Measurements from ENCODE around the gene FAM107B. TPM values are rescaled to one million over a fixed set of nuclear protein-coding genes. Genes with fewer than 3 reads are reported as not detected.

FAM107B gene
- total and polyA plus RNA-seq, 4 donors, result 24.9 to 58.1 (median 30.9) TPM

DNA sequence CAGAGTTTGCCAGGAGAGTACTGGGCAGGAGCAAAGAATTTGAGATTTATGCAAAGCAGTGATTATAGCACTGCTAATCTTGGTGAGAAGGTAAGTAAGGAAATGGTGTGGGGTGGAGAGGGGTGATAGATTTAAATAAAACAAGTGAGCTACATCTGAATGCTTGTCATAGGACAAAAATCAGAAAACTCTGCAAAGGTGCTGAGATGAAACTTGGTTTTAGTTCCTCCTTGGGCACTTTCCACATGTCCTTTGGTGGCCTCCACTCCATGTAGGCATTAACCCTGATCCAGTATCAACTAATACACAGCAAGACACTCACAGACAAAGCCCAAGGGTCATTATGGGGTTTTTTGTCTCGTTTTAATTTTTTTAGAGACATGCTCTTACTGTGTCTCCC is 25.7 kb upstream of the FAM107B start:
- no peak overlapping the region for H3K9ac ChIP-seq (ENCODE audit: low read depth in 1 of 2, low read length in 2 of 2)
- no peaks in the 10 kb centered on the region for H3K36me3 ChIP-seq (ENCODE audit: control insufficient read depth in 4 of 4, insufficient read depth in 3 of 4, low read depth in 1 of 4, low read length in 3 of 4)
- no peak for DNase-seq (ENCODE audit: low spot score)
- H3K27me3 ChIP-seq (ENCODE audit: control insufficient read depth in 4 of 4, insufficient read depth in 4 of 4, low read length in 3 of 4), result no peaks in the 10 kb centered on the region
- no peak overlapping the region for H3K27ac ChIP-seq (ENCODE audit: low read depth in 1 of 2, low read length in 2 of 2)
- no peaks in the 10 kb centered on the region for H3K4me1 ChIP-seq (ENCODE audit: control insufficient read depth in 4 of 4, insufficient read depth in 4 of 4, low read length in 3 of 4)
- H3K9me3 ChIP-seq (ENCODE audit: control insufficient read depth in 4 of 4, low read length in 3 of 4), result no peaks in the 10 kb centered on the region
- H3K4me3 ChIP-seq (ENCODE audit: low read depth in 1 of 3, low read length in 3 of 3), result no peak overlapping the region
- WGBS, result 41% methylated on average over 1 of the region's 1 CpG
- TF ChIP-seq RAD21 (IDR thresholded peaks at IDR 0.05), result no peak
- no peak for TF ChIP-seq FOXA1 (IDR thresholded peaks at IDR 0.05)
- no peak for TF ChIP-seq GABPA (IDR thresholded peaks at IDR 0.05 in 1 of 2, conservative IDR thresholded peaks at IDR 0.05 in 1 of 2)
- no peak for TF ChIP-seq YY1 (IDR thresholded peaks at IDR 0.05)
- TF ChIP-seq, protein P1, sequence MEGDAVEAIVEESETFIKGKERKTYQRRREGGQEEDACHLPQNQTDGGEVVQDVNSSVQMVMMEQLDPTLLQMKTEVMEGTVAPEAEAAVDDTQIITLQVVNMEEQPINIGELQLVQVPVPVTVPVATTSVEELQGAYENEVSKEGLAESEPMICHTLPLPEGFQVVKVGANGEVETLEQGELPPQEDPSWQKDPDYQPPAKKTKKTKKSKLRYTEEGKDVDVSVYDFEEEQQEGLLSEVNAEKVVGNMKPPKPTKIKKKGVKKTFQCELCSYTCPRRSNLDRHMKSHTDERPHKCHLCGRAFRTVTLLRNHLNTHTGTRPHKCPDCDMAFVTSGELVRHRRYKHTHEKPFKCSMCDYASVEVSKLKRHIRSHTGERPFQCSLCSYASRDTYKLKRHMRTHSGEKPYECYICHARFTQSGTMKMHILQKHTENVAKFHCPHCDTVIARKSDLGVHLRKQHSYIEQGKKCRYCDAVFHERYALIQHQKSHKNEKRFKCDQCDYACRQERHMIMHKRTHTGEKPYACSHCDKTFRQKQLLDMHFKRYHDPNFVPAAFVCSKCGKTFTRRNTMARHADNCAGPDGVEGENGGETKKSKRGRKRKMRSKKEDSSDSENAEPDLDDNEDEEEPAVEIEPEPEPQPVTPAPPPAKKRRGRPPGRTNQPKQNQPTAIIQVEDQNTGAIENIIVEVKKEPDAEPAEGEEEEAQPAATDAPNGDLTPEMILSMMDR (IDR thresholded peaks at IDR 0.05; ENCODE audit: low read depth, low read length, missing input control), result no peak
- TF ChIP-seq JUND (IDR thresholded peaks at IDR 0.05), result no peak
- no peak for TF ChIP-seq HNF4A (conservative IDR thresholded peaks at IDR 0.05)
- TF ChIP-seq, protein P2, sequence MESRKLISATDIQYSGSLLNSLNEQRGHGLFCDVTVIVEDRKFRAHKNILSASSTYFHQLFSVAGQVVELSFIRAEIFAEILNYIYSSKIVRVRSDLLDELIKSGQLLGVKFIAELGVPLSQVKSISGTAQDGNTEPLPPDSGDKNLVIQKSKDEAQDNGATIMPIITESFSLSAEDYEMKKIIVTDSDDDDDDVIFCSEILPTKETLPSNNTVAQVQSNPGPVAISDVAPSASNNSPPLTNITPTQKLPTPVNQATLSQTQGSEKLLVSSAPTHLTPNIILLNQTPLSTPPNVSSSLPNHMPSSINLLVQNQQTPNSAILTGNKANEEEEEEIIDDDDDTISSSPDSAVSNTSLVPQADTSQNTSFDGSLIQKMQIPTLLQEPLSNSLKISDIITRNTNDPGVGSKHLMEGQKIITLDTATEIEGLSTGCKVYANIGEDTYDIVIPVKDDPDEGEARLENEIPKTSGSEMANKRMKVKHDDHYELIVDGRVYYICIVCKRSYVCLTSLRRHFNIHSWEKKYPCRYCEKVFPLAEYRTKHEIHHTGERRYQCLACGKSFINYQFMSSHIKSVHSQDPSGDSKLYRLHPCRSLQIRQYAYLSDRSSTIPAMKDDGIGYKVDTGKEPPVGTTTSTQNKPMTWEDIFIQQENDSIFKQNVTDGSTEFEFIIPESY (IDR thresholded peaks at IDR 0.05), result no peak
- no peak for TF ChIP-seq EGR1 (IDR thresholded peaks at IDR 0.05; ENCODE audit: low read depth in 2 of 2)
- TF ChIP-seq, protein P3, sequence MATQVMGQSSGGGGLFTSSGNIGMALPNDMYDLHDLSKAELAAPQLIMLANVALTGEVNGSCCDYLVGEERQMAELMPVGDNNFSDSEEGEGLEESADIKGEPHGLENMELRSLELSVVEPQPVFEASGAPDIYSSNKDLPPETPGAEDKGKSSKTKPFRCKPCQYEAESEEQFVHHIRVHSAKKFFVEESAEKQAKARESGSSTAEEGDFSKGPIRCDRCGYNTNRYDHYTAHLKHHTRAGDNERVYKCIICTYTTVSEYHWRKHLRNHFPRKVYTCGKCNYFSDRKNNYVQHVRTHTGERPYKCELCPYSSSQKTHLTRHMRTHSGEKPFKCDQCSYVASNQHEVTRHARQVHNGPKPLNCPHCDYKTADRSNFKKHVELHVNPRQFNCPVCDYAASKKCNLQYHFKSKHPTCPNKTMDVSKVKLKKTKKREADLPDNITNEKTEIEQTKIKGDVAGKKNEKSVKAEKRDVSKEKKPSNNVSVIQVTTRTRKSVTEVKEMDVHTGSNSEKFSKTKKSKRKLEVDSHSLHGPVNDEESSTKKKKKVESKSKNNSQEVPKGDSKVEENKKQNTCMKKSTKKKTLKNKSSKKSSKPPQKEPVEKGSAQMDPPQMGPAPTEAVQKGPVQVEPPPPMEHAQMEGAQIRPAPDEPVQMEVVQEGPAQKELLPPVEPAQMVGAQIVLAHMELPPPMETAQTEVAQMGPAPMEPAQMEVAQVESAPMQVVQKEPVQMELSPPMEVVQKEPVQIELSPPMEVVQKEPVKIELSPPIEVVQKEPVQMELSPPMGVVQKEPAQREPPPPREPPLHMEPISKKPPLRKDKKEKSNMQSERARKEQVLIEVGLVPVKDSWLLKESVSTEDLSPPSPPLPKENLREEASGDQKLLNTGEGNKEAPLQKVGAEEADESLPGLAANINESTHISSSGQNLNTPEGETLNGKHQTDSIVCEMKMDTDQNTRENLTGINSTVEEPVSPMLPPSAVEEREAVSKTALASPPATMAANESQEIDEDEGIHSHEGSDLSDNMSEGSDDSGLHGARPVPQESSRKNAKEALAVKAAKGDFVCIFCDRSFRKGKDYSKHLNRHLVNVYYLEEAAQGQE (IDR thresholded peaks at IDR 0.05), result no peak
- TF ChIP-seq, protein P4, sequence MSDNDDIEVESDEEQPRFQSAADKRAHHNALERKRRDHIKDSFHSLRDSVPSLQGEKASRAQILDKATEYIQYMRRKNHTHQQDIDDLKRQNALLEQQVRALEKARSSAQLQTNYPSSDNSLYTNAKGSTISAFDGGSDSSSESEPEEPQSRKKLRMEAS (IDR thresholded peaks at IDR 0.05), result no peak
- no peak for TF ChIP-seq SP1 (IDR thresholded peaks at IDR 0.05)
- TF ChIP-seq, protein P5, sequence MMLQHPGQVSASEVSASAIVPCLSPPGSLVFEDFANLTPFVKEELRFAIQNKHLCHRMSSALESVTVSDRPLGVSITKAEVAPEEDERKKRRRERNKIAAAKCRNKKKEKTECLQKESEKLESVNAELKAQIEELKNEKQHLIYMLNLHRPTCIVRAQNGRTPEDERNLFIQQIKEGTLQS (IDR thresholded peaks at IDR 0.05), result no peak
- no peak for TF ChIP-seq HNF4G (IDR thresholded peaks at IDR 0.05)
- no peak for TF ChIP-seq FOXA2 (IDR thresholded peaks at IDR 0.05)
- no peak for TF ChIP-seq TAF1 (conservative IDR thresholded peaks at IDR 0.05)
- TF ChIP-seq NR2F2 (IDR thresholded peaks at IDR 0.05), result no peak
- TF ChIP-seq RXRA (IDR thresholded peaks at IDR 0.05), result no peak
